Tibial nerve (tissue), 4 donors: ENCODE results near the gene FXYD7.

Experiments
- EP300 ChIP-seq, 2 donors: sonication (generic); formaldehyde crosslinking; IDR thresholded peaks; one replicate each; pipeline ENCODE4 v1.6.1; 2017; ENCODE audit warnings: antibody characterized with exemption in 2 of 2, mild to moderate bottlenecking in 1 of 2
- POLR2A ChIP-seq, 2 donors: fragments of 450-650 bp; IDR thresholded peaks; one replicate each; pipeline ENCODE4 v1.6.1; 2017; ENCODE audit warnings: antibody characterized with exemption in 2 of 2, mild to moderate bottlenecking in 2 of 2, moderate library complexity in 2 of 2
- TF ChIP-seq, protein P1 (sequence below), 5 experiments: fragments of 200-600 bp in 3 of 5; fragments of 450-650 bp in 2 of 5; sonication (generic) in 3 of 5; IDR thresholded peaks; one replicate each; pipeline ENCODE4 v1.5.1; 2016 to 2019; ENCODE audit warnings: antibody characterized with exemption in 5 of 5, mild to moderate bottlenecking in 3 of 5, moderate library complexity in 2 of 5

DNA sequence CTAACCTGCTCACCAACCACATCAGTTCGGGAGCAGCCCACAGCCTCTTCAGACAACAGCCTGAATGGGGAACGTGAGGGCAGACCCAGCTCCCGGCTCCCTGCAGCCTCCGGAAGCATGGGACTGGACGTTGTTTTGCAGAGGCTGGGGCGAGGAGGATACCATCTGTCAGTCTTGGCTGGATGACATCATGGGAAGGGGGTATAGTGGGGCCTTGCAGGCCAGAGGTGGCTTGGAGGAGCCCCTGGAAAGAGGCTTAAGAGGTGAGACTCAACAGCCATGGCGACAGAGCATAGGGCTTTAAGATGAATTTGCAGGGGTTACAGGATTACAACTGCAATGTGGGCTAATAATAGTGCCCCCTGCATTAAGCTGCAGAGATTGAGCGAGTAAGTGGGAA lies 25.9 kb upstream of the FXYD7 start:
- TF ChIP-seq, protein P1, sequence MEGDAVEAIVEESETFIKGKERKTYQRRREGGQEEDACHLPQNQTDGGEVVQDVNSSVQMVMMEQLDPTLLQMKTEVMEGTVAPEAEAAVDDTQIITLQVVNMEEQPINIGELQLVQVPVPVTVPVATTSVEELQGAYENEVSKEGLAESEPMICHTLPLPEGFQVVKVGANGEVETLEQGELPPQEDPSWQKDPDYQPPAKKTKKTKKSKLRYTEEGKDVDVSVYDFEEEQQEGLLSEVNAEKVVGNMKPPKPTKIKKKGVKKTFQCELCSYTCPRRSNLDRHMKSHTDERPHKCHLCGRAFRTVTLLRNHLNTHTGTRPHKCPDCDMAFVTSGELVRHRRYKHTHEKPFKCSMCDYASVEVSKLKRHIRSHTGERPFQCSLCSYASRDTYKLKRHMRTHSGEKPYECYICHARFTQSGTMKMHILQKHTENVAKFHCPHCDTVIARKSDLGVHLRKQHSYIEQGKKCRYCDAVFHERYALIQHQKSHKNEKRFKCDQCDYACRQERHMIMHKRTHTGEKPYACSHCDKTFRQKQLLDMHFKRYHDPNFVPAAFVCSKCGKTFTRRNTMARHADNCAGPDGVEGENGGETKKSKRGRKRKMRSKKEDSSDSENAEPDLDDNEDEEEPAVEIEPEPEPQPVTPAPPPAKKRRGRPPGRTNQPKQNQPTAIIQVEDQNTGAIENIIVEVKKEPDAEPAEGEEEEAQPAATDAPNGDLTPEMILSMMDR (IDR thresholded peaks at IDR 0.05): no peak
- TF ChIP-seq POLR2A (IDR thresholded peaks at IDR 0.05) (no peak), EP300 (IDR thresholded peaks at IDR 0.05) (no peak)
